Fibroblast of the aortic adventitia (primary cell): ENCODE measurements around the gene TMX2. TPM values are rescaled to one million over a fixed set of nuclear protein-coding genes. Genes with fewer than 3 reads are reported as not detected.

Experiments used
- DNase-seq: peaks from one replicate; pipeline ENCODE4 v3.0.0-alpha.2; 2010; ENCODE audit warnings: low read depth
- H3K4me3 ChIP-seq: 2 replicates; pipeline ENCODE4 v1.5.1; 2011; ENCODE audit warnings: low read depth, mild to moderate bottlenecking, control low read depth, low read length, moderate library complexity
- total RNA-seq: library from RNA; depleted of rRNA; stranded (reverse); fragments of >200 nt; gene quantifications from 2 replicates; pipeline ENCODE4 v1.2.3, GENCODE V29; 2012; ENCODE audit warnings: low replicate concordance
- TF ChIP-seq, protein P1 (sequence below): IDR thresholded peaks from 2 replicates; pipeline ENCODE4 v1.5.1; 2011; ENCODE audit warnings: mild to moderate bottlenecking, low read length, control low read depth, inconsistent platforms; ENCODE audit not compliant: insufficient read depth

The TMX2 gene
- total RNA-seq, 1 donor, result 66.6 TPM

GRCh38 chr11:57751676-57752253 lies 39.4 kb downstream of the TMX2 start, which contains the start of gene BTBD18:
TSS of gene BTBD18 (minus strand) at chr11:57751819. CDS start at chr11:57751188, 631 bp downstream.
- TF ChIP-seq, protein P1, sequence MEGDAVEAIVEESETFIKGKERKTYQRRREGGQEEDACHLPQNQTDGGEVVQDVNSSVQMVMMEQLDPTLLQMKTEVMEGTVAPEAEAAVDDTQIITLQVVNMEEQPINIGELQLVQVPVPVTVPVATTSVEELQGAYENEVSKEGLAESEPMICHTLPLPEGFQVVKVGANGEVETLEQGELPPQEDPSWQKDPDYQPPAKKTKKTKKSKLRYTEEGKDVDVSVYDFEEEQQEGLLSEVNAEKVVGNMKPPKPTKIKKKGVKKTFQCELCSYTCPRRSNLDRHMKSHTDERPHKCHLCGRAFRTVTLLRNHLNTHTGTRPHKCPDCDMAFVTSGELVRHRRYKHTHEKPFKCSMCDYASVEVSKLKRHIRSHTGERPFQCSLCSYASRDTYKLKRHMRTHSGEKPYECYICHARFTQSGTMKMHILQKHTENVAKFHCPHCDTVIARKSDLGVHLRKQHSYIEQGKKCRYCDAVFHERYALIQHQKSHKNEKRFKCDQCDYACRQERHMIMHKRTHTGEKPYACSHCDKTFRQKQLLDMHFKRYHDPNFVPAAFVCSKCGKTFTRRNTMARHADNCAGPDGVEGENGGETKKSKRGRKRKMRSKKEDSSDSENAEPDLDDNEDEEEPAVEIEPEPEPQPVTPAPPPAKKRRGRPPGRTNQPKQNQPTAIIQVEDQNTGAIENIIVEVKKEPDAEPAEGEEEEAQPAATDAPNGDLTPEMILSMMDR, result peak; percentile 59
- peak; percentile 71 for DNase-seq

DNA sequence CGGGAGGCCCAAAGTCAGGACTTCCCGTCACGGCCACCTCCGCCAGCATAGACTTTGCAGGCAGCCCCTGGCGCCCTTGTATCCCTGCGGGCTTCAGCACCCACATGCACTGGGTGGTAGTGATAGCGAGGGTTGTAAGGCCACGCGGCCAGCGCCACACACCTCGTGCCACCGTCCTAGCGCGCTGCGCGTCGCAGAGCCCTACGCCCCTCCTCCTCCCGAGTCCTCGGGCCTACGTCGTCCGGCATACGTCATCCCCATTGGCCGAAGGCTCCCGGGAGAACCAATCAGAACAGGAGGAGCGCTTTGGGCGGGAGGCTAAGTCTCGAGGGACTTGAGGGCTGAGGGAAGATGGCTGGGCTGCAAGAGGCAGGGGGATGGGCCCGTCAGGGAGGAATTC lies 40.6 kb downstream of the TMX2 start:
- H3K4me3 ChIP-seq, result no peak overlapping the region
- no peak for DNase-seq
- TF ChIP-seq, protein P1, result no peak

More at GRCh38 chr11:57751676-57752253, 39.4 kb downstream of the TMX2 start, which contains the start of gene BTBD18:
- no peak within 1 kb of the TSS for H3K4me3 ChIP-seq

- no peak overlapping the region for H3K4me3 ChIP-seq
- TF ChIP-seq, protein P1, result no peak
- no peak for DNase-seq
Measured at GRCh38 chr11:57758174-57758573, 45.8 kb downstream of the TMX2 start.

- peak within 1 kb of the TSS; percentile 70 for H3K4me3 ChIP-seq
- DNase-seq, result peak; percentile 99
- TF ChIP-seq, protein P1, result peak; percentile 8
Measured at GRCh38 chr11:57761301-57762234, 49.2 kb downstream of the TMX2 start, which contains the start of gene CTNND1. TSS of gene CTNND1 (plus strand) at chr11:57761802. CDS start at chr11:57791479, 29,677 bp downstream.

DNA sequence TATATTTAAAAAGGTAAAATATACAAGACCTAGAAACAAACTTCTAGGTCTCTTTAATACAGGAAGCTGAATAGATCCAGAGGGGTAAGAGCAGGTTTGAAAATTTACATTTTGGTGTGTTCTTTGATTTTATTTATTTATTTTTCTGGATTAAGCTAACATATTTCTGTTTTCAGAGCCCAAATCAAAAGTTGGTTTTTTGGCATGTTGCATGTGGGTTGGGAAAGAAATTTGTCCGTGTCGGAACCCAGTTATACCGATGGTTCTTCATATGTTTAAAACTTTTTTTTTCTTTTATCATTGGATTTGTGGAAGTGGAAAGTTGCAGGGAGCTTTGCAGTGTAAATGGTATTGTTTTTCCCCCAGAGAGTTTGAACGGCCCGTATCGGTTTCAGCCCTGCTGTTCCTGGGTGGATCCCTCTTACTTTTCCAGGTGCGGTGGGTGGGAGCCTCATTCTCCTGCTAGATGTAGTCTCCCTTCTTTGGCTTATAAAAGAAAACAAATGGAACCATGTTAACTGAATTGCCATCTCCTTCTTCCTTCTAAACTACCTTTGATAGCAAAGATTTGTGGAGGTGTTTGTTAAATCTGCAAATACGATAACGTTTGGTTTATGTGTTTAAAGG lies 50.0 kb downstream of the TMX2 start:
- H3K4me3 ChIP-seq, result peak overlapping the region; percentile 70
- DNase-seq, result no peak
- TF ChIP-seq, protein P1, result no peak

GRCh38 chr11:57763568-57763967 lies 51.2 kb downstream of the TMX2 start:
- peak; percentile 47 for DNase-seq
- peak overlapping the region; percentile 70 for H3K4me3 ChIP-seq
- TF ChIP-seq, protein P1, result peak; percentile 70
